Activated naive CD4-positive, alpha-beta T cell treated with anti-CD3 and anti-CD28 coated beads, Interleukin-2, amount 10 ng/mL, durations not matched to agents 7 days and 5 days (primary cell): ENCODE measurements around the gene SLC1A1.
"Not testable (repeated sequence)": the region's sequence is repeated elsewhere in the genome, so short reads cannot be mapped to it uniquely, and the experiment has no call there.

Experiments
- CTCF ChIA-PET: fragments of 350-600 bp; sonication (Branson Sonifier 250); formaldehyde crosslinking; loops from one replicate; lab custom pipeline; 2021; ENCODE audit warnings: antibody characterized with exemption; lab: Charles Lee
- DNase-seq: peaks from one replicate; pipeline ENCODE4 v3.0.0-alpha.2; 2020
- H3K27ac Mint-ChIP-seq: one replicate; pipeline ENCODE4 v1.8.0; 2021; ENCODE audit warnings: mild to moderate bottlenecking, moderate library complexity, mixed read lengths
- H3K27me3 Mint-ChIP-seq: one replicate; pipeline ENCODE4 v1.8.0; 2021; ENCODE audit warnings: mild to moderate bottlenecking, mixed read lengths
- H3K36me3 Mint-ChIP-seq: one replicate; pipeline ENCODE4 v1.8.0; 2021; ENCODE audit warnings: mixed read lengths
- H3K4me1 Mint-ChIP-seq: one replicate; pipeline ENCODE4 v1.8.0; 2021; ENCODE audit warnings: mixed read lengths
- H3K4me3 Mint-ChIP-seq: one replicate; pipeline ENCODE4 v1.8.0; 2021; ENCODE audit warnings: mild to moderate bottlenecking, moderate library complexity, mixed read lengths
- H3K9me3 Mint-ChIP-seq: one replicate; pipeline ENCODE4 v1.8.0; 2021; ENCODE audit warnings: mixed read lengths

Gene SLC1A1

GRCh38 chr9:4510546-4511322 lies 20.5 kb downstream of the SLC1A1 start:
- H3K27ac Mint-ChIP-seq, result no peak overlapping the region
- no peaks in the 10 kb centered on the region for H3K4me1 Mint-ChIP-seq
- no peaks in the 10 kb centered on the region for H3K36me3 Mint-ChIP-seq
- H3K27me3 Mint-ChIP-seq, result no peaks in the 10 kb centered on the region
- CTCF ChIA-PET, result no interaction called here
- H3K9me3 Mint-ChIP-seq, result no peaks in the 10 kb centered on the region
- no peak for DNase-seq
- no peak overlapping the region for H3K4me3 Mint-ChIP-seq

- H3K27ac Mint-ChIP-seq, result no peak overlapping the region
- H3K27me3 Mint-ChIP-seq, result no peaks in the 10 kb centered on the region
- no peak for DNase-seq
- CTCF ChIA-PET, result no interaction called here
- H3K9me3 Mint-ChIP-seq, result no peaks in the 10 kb centered on the region
- no peaks in the 10 kb centered on the region for H3K36me3 Mint-ChIP-seq
- no peak overlapping the region for H3K4me3 Mint-ChIP-seq
- peaks cover 2% of the 10 kb centered on the region for H3K4me1 Mint-ChIP-seq
These were observed 24.2 kb downstream of the SLC1A1 start for GRCh38 chr9:4514252-4515128.

- Mint-ChIP-seq H3K4me1 (peaks cover 2% of the 10 kb centered on the region), H3K4me3 (no peak overlapping the region), H3K27ac (no peak overlapping the region), H3K9me3 (no peaks in the 10 kb centered on the region), H3K27me3 (no peaks in the 10 kb centered on the region), H3K36me3 (no peaks in the 10 kb centered on the region)
- DNase-seq, result no peak
- CTCF ChIA-PET, result interaction anchor here (0.6 kb wide), 1 partner anchor 54 kb away, joined by 3 read pairs; no protein-coding TSS in a partner anchor
These were observed 25.7 kb downstream of the SLC1A1 start for GRCh38 chr9:4515958-4516375.

- no peak overlapping the region for H3K27ac Mint-ChIP-seq
- no peaks in the 10 kb centered on the region for H3K9me3 Mint-ChIP-seq
- H3K4me1 Mint-ChIP-seq, result peaks cover 2% of the 10 kb centered on the region
- H3K4me3 Mint-ChIP-seq, result no peak overlapping the region
- no peaks in the 10 kb centered on the region for H3K36me3 Mint-ChIP-seq
- CTCF ChIA-PET, result no interaction called here
- H3K27me3 Mint-ChIP-seq, result no peaks in the 10 kb centered on the region
- DNase-seq, result no peak
These were observed 27.0 kb downstream of the SLC1A1 start for GRCh38 chr9:4517274-4517673.

- Mint-ChIP-seq H3K9me3 (no peaks in the 10 kb centered on the region), H3K4me1 (peaks cover 2% of the 10 kb centered on the region), H3K36me3 (no peaks in the 10 kb centered on the region), H3K4me3 (no peak overlapping the region), H3K27ac (no peak overlapping the region), H3K27me3 (no peaks in the 10 kb centered on the region)
- DNase-seq, result no peak
- CTCF ChIA-PET, result interaction anchor here (1.1 kb wide), 1 partner anchor 85 kb away, joined by 4 read pairs; no protein-coding TSS in a partner anchor
These were observed 29.3 kb downstream of the SLC1A1 start for GRCh38 chr9:4519604-4520003.

- H3K4me1 Mint-ChIP-seq, result peaks cover 2% of the 10 kb centered on the region
- DNase-seq, result no peak
- CTCF ChIA-PET, result no interaction called here
- no peaks in the 10 kb centered on the region for H3K9me3 Mint-ChIP-seq
- no peaks in the 10 kb centered on the region for H3K36me3 Mint-ChIP-seq
- no peaks in the 10 kb centered on the region for H3K27me3 Mint-ChIP-seq
- no peak overlapping the region for H3K4me3 Mint-ChIP-seq
- H3K27ac Mint-ChIP-seq, result no peak overlapping the region
These were observed 29.8 kb downstream of the SLC1A1 start for GRCh38 chr9:4520055-4520454.

GRCh38 chr9:4530375-4530774 lies 40.1 kb downstream of the SLC1A1 start:
- no peak for DNase-seq
- H3K27ac Mint-ChIP-seq, result no peak overlapping the region

GRCh38 chr9:4530831-4531230 lies 40.6 kb downstream of the SLC1A1 start:
- H3K4me1 Mint-ChIP-seq, H3K27me3 Mint-ChIP-seq, H3K9me3 Mint-ChIP-seq, DNase-seq, CTCF ChIA-PET, H3K4me3 Mint-ChIP-seq, H3K27ac Mint-ChIP-seq, H3K36me3 Mint-ChIP-seq: not testable (repeated sequence)

More at GRCh38 chr9:4530375-4530774, 40.1 kb downstream of the SLC1A1 start:
- no peaks in the 10 kb centered on the region for H3K9me3 Mint-ChIP-seq
- CTCF ChIA-PET, result no interaction called here
- peaks cover 4% of the 10 kb centered on the region for H3K27me3 Mint-ChIP-seq
- no peak overlapping the region for H3K4me3 Mint-ChIP-seq
- H3K4me1 Mint-ChIP-seq, result peaks cover 7% of the 10 kb centered on the region
- peaks cover 2% of the 10 kb centered on the region for H3K36me3 Mint-ChIP-seq

GRCh38 chr9:4531355-4531754 lies 41.1 kb downstream of the SLC1A1 start:
- CTCF ChIA-PET, H3K4me1 Mint-ChIP-seq, H3K9me3 Mint-ChIP-seq, H3K4me3 Mint-ChIP-seq, H3K36me3 Mint-ChIP-seq, H3K27ac Mint-ChIP-seq, DNase-seq, H3K27me3 Mint-ChIP-seq: not testable (repeated sequence)

- not testable (repeated sequence) for H3K27ac Mint-ChIP-seq
These were observed 43.6 kb downstream of the SLC1A1 start for GRCh38 chr9:4533881-4534280.

GRCh38 chr9:4536196-4536595 lies 45.9 kb downstream of the SLC1A1 start:
- H3K27me3 Mint-ChIP-seq, DNase-seq, H3K9me3 Mint-ChIP-seq, CTCF ChIA-PET, H3K4me1 Mint-ChIP-seq, H3K4me3 Mint-ChIP-seq, H3K36me3 Mint-ChIP-seq, H3K27ac Mint-ChIP-seq: not testable (repeated sequence)

More at GRCh38 chr9:4533881-4534280, 43.6 kb downstream of the SLC1A1 start:
- H3K36me3 Mint-ChIP-seq, DNase-seq, H3K27me3 Mint-ChIP-seq, H3K4me3 Mint-ChIP-seq, CTCF ChIA-PET, H3K9me3 Mint-ChIP-seq, H3K4me1 Mint-ChIP-seq: not testable (repeated sequence)

- no peaks in the 10 kb centered on the region for H3K27me3 Mint-ChIP-seq
- DNase-seq, result no peak
- H3K4me3 Mint-ChIP-seq, result no peak overlapping the region
- no peak overlapping the region for H3K27ac Mint-ChIP-seq
- peaks cover 7% of the 10 kb centered on the region for H3K4me1 Mint-ChIP-seq
- H3K9me3 Mint-ChIP-seq, result no peaks in the 10 kb centered on the region
- CTCF ChIA-PET, result no interaction called here
- H3K36me3 Mint-ChIP-seq, result peaks cover 2% of the 10 kb centered on the region
These were observed 47.3 kb downstream of the SLC1A1 start for GRCh38 chr9:4537581-4537980.

GRCh38 chr9:4538107-4538506 lies 47.8 kb downstream of the SLC1A1 start:
- CTCF ChIA-PET, result no interaction called here
- Mint-ChIP-seq H3K4me1 (peaks cover 7% of the 10 kb centered on the region), H3K27me3 (no peaks in the 10 kb centered on the region), H3K4me3 (no peak overlapping the region), H3K9me3 (no peaks in the 10 kb centered on the region), H3K27ac (no peak overlapping the region), H3K36me3 (peaks cover 2% of the 10 kb centered on the region)
- no peak for DNase-seq

- DNase-seq, result no peak
- H3K36me3 Mint-ChIP-seq, result peaks cover 1% of the 10 kb centered on the region
- CTCF ChIA-PET, result no interaction called here
- H3K4me1 Mint-ChIP-seq, result peaks cover 6% of the 10 kb centered on the region
- H3K9me3 Mint-ChIP-seq, result no peaks in the 10 kb centered on the region
- H3K4me3 Mint-ChIP-seq, result no peak overlapping the region
- no peak overlapping the region for H3K27ac Mint-ChIP-seq
- no peaks in the 10 kb centered on the region for H3K27me3 Mint-ChIP-seq
These were observed 48.4 kb downstream of the SLC1A1 start for GRCh38 chr9:4538621-4539020.

- CTCF ChIA-PET, result no interaction called here
- H3K27ac Mint-ChIP-seq, result no peak overlapping the region
- H3K9me3 Mint-ChIP-seq, result no peaks in the 10 kb centered on the region
- H3K4me1 Mint-ChIP-seq, result no peaks in the 10 kb centered on the region
- no peaks in the 10 kb centered on the region for H3K27me3 Mint-ChIP-seq
- H3K36me3 Mint-ChIP-seq, result no peaks in the 10 kb centered on the region
- no peak overlapping the region for H3K4me3 Mint-ChIP-seq
- no peak for DNase-seq
These were observed 50.2 kb downstream of the SLC1A1 start for GRCh38 chr9:4540425-4540824.
